ENCODE data around the gene CDKN2AIP.
A peak's percentile ranks its signal among the peaks of the same experiment; 100 is the strongest.
"Not testable (repeated sequence)": the region's sequence is repeated elsewhere in the genome, so short reads cannot be mapped to it uniquely, and the experiment has no call there.

Gene CDKN2AIP

GRCh38 chr4:183449193-183449882 lies 4.9 kb downstream of the CDKN2AIP start:
- DNase-seq = no peak

GRCh38 chr4:183450108-183450507 lies 5.7 kb downstream of the CDKN2AIP start:
- DNase-seq = no peak

GRCh38 chr4:183455431-183456195 lies 11.2 kb downstream of the CDKN2AIP start:
- DNase-seq = no peak

GRCh38 chr4:183458005-183458404 lies 13.6 kb downstream of the CDKN2AIP start:
- DNase-seq = no peak

- not testable (repeated sequence) for DNase-seq
Observed at GRCh38 chr4:183463903-183464619, 19.6 kb downstream of the CDKN2AIP start.

GRCh38 chr4:183465879-183466278 lies 21.4 kb downstream of the CDKN2AIP start:
- not testable (repeated sequence) for DNase-seq

- no peak for DNase-seq
Observed at GRCh38 chr4:183467246-183467645, 22.8 kb downstream of the CDKN2AIP start.

GRCh38 chr4:183468210-183469095 lies 24.0 kb downstream of the CDKN2AIP start:
- DNase-seq = no peak

- DNase-seq = no peak
Observed at GRCh38 chr4:183469285-183469684, 24.8 kb downstream of the CDKN2AIP start.

- no peak for DNase-seq
Observed at GRCh38 chr4:183469936-183470335, 25.5 kb downstream of the CDKN2AIP start.

GRCh38 chr4:183470821-183471220 lies 26.4 kb downstream of the CDKN2AIP start:
- DNase-seq = no peak

- peak; percentile 81 for DNase-seq
Observed at GRCh38 chr4:183471946-183472708, 27.7 kb downstream of the CDKN2AIP start.

- no peak for DNase-seq
Observed at GRCh38 chr4:183478123-183478522, 33.7 kb downstream of the CDKN2AIP start.

- no peak for DNase-seq
Observed at GRCh38 chr4:183478926-183479325, 34.5 kb downstream of the CDKN2AIP start.

- DNase-seq = not testable (repeated sequence)
Observed at GRCh38 chr4:183482515-183483095, 38.2 kb downstream of the CDKN2AIP start.

- DNase-seq = no peak
Observed at GRCh38 chr4:183483997-183484396, 39.6 kb downstream of the CDKN2AIP start.

GRCh38 chr4:183485411-183486160 lies 41.1 kb downstream of the CDKN2AIP start:
- DNase-seq = no peak

- DNase-seq = no peak
Observed at GRCh38 chr4:183492791-183493222, 48.4 kb downstream of the CDKN2AIP start.

GRCh38 chr4:183493246-183493645 lies 48.8 kb downstream of the CDKN2AIP start:
- DNase-seq = no peak

- no peak for DNase-seq
Observed at GRCh38 chr4:183495184-183495583, 50.7 kb downstream of the CDKN2AIP start.
